Liver (tissue), 9 donors: Measurements from ENCODE around the gene TMUB1. TPM values are rescaled to one million over a fixed set of nuclear protein-coding genes. Genes with fewer than 3 reads are reported as not detected.

Experiments used
- DNase-seq: peaks from one replicate; pipeline ENCODE4 v3.0.0-alpha.2; 2017; ENCODE audit warnings: low spot score
- H3K27ac ChIP-seq, 2 donors: one replicate each; pipeline ENCODE4 v1.7.0; 2013; ENCODE audit warnings: inconsistent platforms in 2 of 2, low read length in 2 of 2, control low read depth in 1 of 2, low read depth in 1 of 2, mild to moderate bottlenecking in 1 of 2
- H3K27me3 ChIP-seq, 4 donors: one replicate each; pipeline versions ENCODE4 v1.6.1 to v1.7.0; 2013; ENCODE audit warnings: low read length in 3 of 4, inconsistent platforms in 1 of 4, mild to moderate bottlenecking in 1 of 4, moderate library complexity in 1 of 4; ENCODE audit not compliant: control insufficient read depth in 4 of 4, insufficient read depth in 4 of 4
- H3K36me3 ChIP-seq, 4 donors: one replicate each; pipeline versions ENCODE4 v1.6.1 to v1.7.0; 2013; ENCODE audit warnings: low read length in 3 of 4, mild to moderate bottlenecking in 3 of 4, low read depth in 1 of 4, moderate library complexity in 1 of 4; ENCODE audit not compliant: control insufficient read depth in 4 of 4, insufficient read depth in 3 of 4
- H3K4me1 ChIP-seq, 4 donors: one replicate each; pipeline versions ENCODE4 v1.6.1 to v1.7.0; 2013; ENCODE audit warnings: low read length in 3 of 4, mild to moderate bottlenecking in 3 of 4, moderate library complexity in 1 of 4; ENCODE audit not compliant: control insufficient read depth in 4 of 4, insufficient read depth in 4 of 4
- H3K4me3 ChIP-seq, 3 donors: one replicate each; pipeline versions ENCODE4 v1.6.1 to v1.7.0; 2013; ENCODE audit warnings: low read length in 3 of 3, control low read depth in 1 of 3, low read depth in 1 of 3, mild to moderate bottlenecking in 1 of 3
- H3K9ac ChIP-seq, 2 donors: one replicate each; pipeline ENCODE4 v1.7.0; 2013; ENCODE audit warnings: low read length in 2 of 2, mild to moderate bottlenecking in 2 of 2, moderate library complexity in 2 of 2, control low read depth in 1 of 2, low read depth in 1 of 2
- H3K9me3 ChIP-seq, 4 donors: one replicate each; pipeline versions ENCODE4 v1.6.1 to v1.7.0; 2013; ENCODE audit warnings: low read length in 3 of 4; ENCODE audit not compliant: control insufficient read depth in 4 of 4
- ATF3 ChIP-seq: IDR thresholded peaks from 2 replicates; pipeline ENCODE4 v1.6.1; 2016; ENCODE audit warnings: antibody characterized with exemption
- EGR1 ChIP-seq, 2 donors: IDR thresholded peaks; 2 replicates each; pipeline ENCODE4 v1.6.1; 2016 to 2018; ENCODE audit warnings: antibody characterized with exemption in 2 of 2, low read depth in 2 of 2
- FOXA1 ChIP-seq: IDR thresholded peaks from 2 replicates; pipeline ENCODE4 v1.6.1; 2016; ENCODE audit warnings: antibody characterized with exemption
- FOXA2 ChIP-seq: IDR thresholded peaks from 2 replicates; pipeline ENCODE4 v1.6.1; 2016; ENCODE audit warnings: antibody characterized with exemption
- GABPA ChIP-seq, 2 donors: IDR thresholded peaks in 1 of 2; conservative IDR thresholded peaks in 1 of 2; 2 replicates each; pipeline ENCODE4 v1.6.1; 2016; ENCODE audit warnings: antibody characterized with exemption in 2 of 2, mild to moderate bottlenecking in 1 of 2, moderate library complexity in 1 of 2
- HNF4A ChIP-seq, 2 donors: conservative IDR thresholded peaks; 2 replicates each; pipeline ENCODE4 v1.6.1; 2016; ENCODE audit warnings: antibody characterized with exemption in 2 of 2, mild to moderate bottlenecking in 2 of 2
- HNF4G ChIP-seq: IDR thresholded peaks from 2 replicates; pipeline ENCODE4 v1.6.1; 2016; ENCODE audit warnings: antibody characterized with exemption
- JUND ChIP-seq, 2 donors: IDR thresholded peaks; 2 replicates each; pipeline ENCODE4 v1.6.1; 2016; ENCODE audit warnings: antibody characterized with exemption in 2 of 2
- MAX ChIP-seq: IDR thresholded peaks from 2 replicates; pipeline ENCODE4 v1.6.1; 2016; ENCODE audit warnings: antibody characterized with exemption
- NR2F2 ChIP-seq: IDR thresholded peaks from 2 replicates; pipeline ENCODE4 v1.6.1; 2016; ENCODE audit warnings: antibody characterized with exemption
- RAD21 ChIP-seq, 2 donors: IDR thresholded peaks; 2 replicates each; pipeline ENCODE4 v1.6.1; 2016; ENCODE audit warnings: antibody characterized with exemption in 2 of 2, mild to moderate bottlenecking in 2 of 2
- REST ChIP-seq: IDR thresholded peaks from 2 replicates; pipeline ENCODE4 v1.6.1; 2016; ENCODE audit warnings: antibody characterized with exemption, mild to moderate bottlenecking
- RXRA ChIP-seq, 2 donors: IDR thresholded peaks; 2 replicates each; pipeline ENCODE4 v1.6.1; 2017 to 2018; ENCODE audit warnings: antibody characterized with exemption in 2 of 2, mild to moderate bottlenecking in 1 of 2
- SP1 ChIP-seq: IDR thresholded peaks from 2 replicates; pipeline ENCODE4 v1.6.1; 2018; ENCODE audit warnings: antibody characterized with exemption, mild to moderate bottlenecking
- TAF1 ChIP-seq: conservative IDR thresholded peaks from 2 replicates; pipeline ENCODE4 v1.6.1; 2016; ENCODE audit warnings: antibody characterized with exemption, mild to moderate bottlenecking
- YY1 ChIP-seq: IDR thresholded peaks from 2 replicates; pipeline ENCODE4 v1.6.1; 2016; ENCODE audit warnings: antibody characterized with exemption, mild to moderate bottlenecking
- ZBTB33 ChIP-seq: IDR thresholded peaks from 2 replicates; pipeline ENCODE4 v1.6.1; 2016; ENCODE audit warnings: antibody characterized with exemption
- WGBS: extraction: QIAGEN DNeasy Blood & Tissue Kit; methylation state at CpG from one replicate; pipeline ENCODE4 v1.1.7; 2013; 5-methylcytosine and 5-hydroxymethylcytosine counted together
- polyA plus RNA-seq, 2 donors: library from polyadenylated mRNA; stranded (reverse) in 1 of 2; unstranded in 1 of 2; fragments of 200-250 nt in 1 of 2; fragments of >200 nt in 1 of 2; fragmentation: Nextera tagmentation in 1 of 2; extraction: Ambion mirVana in 1 of 2; gene quantifications; one replicate each; pipeline versions ENCODE4 v1.2.1 to v1.2.3, GENCODE V29; 2013 to 2015
- total RNA-seq, 2 donors: library from RNA; depleted of rRNA; stranded (reverse); fragments of >200 nt; gene quantifications; one replicate each; pipeline ENCODE4 v1.2.3, GENCODE V29; 2014
- TF ChIP-seq, protein P1 (sequence below): fragments of 150-350 bp; IDR thresholded peaks from 2 replicates; pipeline ENCODE4 v1.5.1; 2017; ENCODE audit warnings: improper control_type of control experiment, low read depth, low read length; ENCODE audit not compliant: missing input control
- donor health status: healthy.
- donor health status: healthy.
- donor health status: healthy.
- donor health status: healthy.
- donor health status: healthy.

Gene TMUB1, protein sequence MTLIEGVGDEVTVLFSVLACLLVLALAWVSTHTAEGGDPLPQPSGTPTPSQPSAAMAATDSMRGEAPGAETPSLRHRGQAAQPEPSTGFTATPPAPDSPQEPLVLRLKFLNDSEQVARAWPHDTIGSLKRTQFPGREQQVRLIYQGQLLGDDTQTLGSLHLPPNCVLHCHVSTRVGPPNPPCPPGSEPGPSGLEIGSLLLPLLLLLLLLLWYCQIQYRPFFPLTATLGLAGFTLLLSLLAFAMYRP
- total RNA-seq (10 to 100 TPM; 15.1 to 28.9 TPM), polyA plus RNA-seq (10 to 100 TPM; 32.0 to 51.7 TPM)

DNA sequence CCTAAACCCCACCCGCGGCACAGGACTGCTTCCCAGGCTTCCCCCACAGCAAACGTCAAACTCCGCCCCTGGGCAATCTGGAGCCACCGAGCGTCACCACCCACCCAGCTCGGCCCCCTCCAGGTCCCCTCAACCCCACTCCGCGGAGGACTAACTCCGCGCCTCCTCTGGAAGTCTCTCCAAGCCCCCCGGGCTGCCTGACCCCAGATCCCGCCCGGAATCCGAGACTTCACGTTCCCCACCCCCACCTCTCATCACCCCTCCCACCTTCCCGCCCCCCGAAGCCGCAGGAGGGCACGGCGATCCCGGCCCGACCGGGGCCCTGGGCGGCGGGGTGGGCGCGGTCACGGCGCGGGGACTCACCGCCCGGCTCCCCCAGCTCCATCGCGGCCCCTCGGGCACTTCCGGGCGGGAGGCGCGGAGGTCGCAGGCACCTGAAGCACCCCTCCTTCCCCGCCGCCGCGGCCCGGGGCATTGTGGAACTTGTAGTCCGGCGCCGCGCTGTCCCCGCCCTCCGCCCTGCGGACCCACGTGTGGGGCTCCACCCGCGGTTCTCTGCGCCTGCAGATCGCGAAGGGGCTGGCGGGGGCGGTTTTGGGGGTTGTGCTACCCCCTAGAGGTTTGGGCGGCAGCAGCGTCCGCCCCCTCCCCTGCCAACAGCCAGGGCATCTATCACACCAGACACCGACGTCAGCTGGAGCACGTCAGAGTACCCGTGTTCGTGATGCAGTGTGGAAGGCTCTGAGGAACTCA lies at the start of gene TMUB1:
Gene TMUB1, minus strand, starts transcription at position 423 of the 753 bp plus-strand sequence. CDS start 930 bp downstream, outside the sequence.
- H3K4me3 ChIP-seq = peak within 1 kb of the TSS; percentile 36 to 98 (median 76)
- TF ChIP-seq, protein P1, sequence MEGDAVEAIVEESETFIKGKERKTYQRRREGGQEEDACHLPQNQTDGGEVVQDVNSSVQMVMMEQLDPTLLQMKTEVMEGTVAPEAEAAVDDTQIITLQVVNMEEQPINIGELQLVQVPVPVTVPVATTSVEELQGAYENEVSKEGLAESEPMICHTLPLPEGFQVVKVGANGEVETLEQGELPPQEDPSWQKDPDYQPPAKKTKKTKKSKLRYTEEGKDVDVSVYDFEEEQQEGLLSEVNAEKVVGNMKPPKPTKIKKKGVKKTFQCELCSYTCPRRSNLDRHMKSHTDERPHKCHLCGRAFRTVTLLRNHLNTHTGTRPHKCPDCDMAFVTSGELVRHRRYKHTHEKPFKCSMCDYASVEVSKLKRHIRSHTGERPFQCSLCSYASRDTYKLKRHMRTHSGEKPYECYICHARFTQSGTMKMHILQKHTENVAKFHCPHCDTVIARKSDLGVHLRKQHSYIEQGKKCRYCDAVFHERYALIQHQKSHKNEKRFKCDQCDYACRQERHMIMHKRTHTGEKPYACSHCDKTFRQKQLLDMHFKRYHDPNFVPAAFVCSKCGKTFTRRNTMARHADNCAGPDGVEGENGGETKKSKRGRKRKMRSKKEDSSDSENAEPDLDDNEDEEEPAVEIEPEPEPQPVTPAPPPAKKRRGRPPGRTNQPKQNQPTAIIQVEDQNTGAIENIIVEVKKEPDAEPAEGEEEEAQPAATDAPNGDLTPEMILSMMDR = no peak
- peak in 1 of 2 donors; percentile 47 for TF ChIP-seq GABPA (IDR thresholded peaks at IDR 0.05 in 1 of 2, conservative IDR thresholded peaks at IDR 0.05 in 1 of 2)
- peak within 1 kb of the TSS; percentile 85 to 94 for H3K27ac ChIP-seq
- H3K9me3 ChIP-seq = no peaks in the 10 kb centered on the region
- under 1% methylated on average over 69 of the region's 69 CpGs for WGBS
- H3K36me3 ChIP-seq = peaks cover 0 to 1% (median 0%) of the 10 kb centered on the region in 4 donors
- no peaks in the 10 kb centered on the region for H3K27me3 ChIP-seq
- peak; percentile 75 for DNase-seq
- H3K9ac ChIP-seq = peak within 1 kb of the TSS; percentile 23 to 83
- H3K4me1 ChIP-seq = peaks cover 20 to 62% (median 48%) of the 10 kb centered on the region in 4 donors

DNA sequence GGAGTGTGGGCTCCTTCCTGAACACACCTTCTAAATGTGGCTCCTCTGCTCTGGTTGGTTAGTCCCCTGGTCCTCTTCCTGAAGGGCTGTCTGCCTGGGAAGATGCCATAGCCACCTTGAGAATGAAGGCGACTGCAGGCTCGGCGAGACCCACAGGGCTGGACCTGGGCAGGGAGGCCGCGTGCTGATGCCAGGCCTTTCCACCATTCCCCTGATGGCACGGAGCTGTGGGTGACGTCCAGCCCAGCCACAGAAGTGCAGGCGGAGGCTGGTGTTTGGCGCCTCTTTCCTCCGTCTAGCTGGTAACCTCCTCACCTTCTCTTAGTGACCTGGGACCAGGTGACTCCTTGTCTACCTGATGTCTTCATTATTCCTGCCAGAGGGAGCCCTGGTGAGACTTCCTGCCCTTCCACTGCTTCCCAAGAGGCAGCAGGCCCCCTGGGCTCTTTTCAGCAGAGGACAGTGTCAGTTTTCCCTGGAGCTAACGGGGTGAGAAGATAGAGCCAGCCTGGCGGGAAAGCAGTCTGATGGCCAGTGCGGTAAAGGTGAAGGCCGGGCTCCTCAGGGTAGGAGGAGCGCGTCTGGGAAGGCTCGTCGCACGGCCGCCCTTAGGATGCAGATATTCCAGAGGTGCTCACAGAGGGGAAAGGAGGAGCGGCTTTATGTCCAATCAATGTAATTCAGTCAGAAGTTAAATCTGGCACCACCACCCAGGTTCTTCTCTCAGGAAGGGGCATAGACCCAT lies 49.3 kb upstream of the TMUB1 start:
- Histone ChIP-seq H3K9ac (no peak overlapping the region), H3K27me3 (no peaks in the 10 kb centered on the region), H3K27ac (no peak overlapping the region), H3K4me3 (no peak overlapping the region), H3K4me1 (no peaks in the 10 kb centered on the region), H3K36me3 (peaks cover 19 to 76% (median 38%) of the 10 kb centered on the region in 4 donors), H3K9me3 (no peaks in the 10 kb centered on the region)
- DNase-seq = no peak
- WGBS = 98% methylated on average over 21 of the region's 21 CpGs
- TF ChIP-seq EGR1 (IDR thresholded peaks at IDR 0.05; ENCODE audit: low read depth in 2 of 2) (no peak), ZBTB33 (no peak), FOXA2 (no peak), RXRA (IDR thresholded peaks at IDR 0.05) (no peak), NR2F2 (no peak), JUND (IDR thresholded peaks at IDR 0.05) (no peak), ATF3 (no peak), HNF4G (no peak), FOXA1 (no peak), RAD21 (IDR thresholded peaks at IDR 0.05) (no peak), REST (no peak), MAX (no peak), HNF4A (conservative IDR thresholded peaks at IDR 0.05) (no peak), SP1 (no peak), YY1 (no peak), TAF1 (no peak), GABPA (IDR thresholded peaks at IDR 0.05 in 1 of 2, conservative IDR thresholded peaks at IDR 0.05 in 1 of 2) (no peak)
- TF ChIP-seq, protein P1 = no peak
